ENCODE results near the gene ARHGEF37. TPM values are rescaled to one million over a fixed set of nuclear protein-coding genes. Genes with fewer than 3 reads are reported as not detected.

Gene ARHGEF37
- polyA plus RNA-seq, 1 experiment, result 0.92 TPM

DNA sequence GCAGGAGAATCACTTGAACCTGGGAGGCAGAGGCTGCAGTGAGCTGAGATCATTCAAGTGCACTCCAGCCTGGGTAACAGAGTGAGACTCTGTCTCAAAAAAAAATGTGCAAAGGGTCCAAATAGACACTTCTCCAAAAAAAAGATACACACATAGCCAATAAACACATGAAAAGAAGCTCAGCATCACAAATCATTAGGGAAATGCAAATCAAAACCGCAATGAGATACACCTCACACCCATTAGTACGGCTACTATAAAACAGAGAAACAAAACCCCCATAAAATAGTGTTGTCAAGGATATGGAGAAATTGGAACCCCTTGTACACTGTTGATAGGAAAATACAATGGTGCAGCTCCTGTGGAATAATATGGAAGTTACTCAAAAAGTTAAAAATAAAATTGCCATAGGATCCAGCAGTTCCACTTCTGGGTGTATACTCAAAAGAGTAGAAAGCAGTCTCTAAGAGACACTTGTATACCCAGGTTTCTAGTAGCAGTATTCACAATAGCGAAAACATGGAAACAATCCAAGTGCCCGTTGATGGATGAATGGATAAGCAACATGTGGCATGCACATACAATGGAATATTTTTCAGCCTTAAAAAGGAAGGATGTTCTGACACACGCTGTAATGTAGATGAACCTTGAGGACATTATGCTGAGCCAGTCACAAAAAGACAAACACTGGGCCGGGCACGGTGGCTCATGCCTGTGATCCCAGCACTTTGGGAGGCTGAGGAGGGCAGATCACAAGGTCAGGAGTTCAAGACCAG, 91.6 kb downstream of the ARHGEF37 start:
- no peak for DNase-seq (ENCODE audit: low read depth)
- CTCF ChIA-PET, result interaction anchor here (0.6 to 1.0 kb wide), 2 partner anchors 63 to 103 kb away, joined by 3 read pairs; no protein-coding TSS in a partner anchor
- Histone ChIP-seq H3K27me3 (ENCODE audit: control insufficient read depth, insufficient read depth, low read length) (peaks cover 11% of the 10 kb centered on the region), H3K4me3 (ENCODE audit: low read depth, low read length) (no peak overlapping the region), H3K36me3 (ENCODE audit: control insufficient read depth, insufficient read depth, low read length) (no peaks in the 10 kb centered on the region)
- TF ChIP-seq, protein P1, sequence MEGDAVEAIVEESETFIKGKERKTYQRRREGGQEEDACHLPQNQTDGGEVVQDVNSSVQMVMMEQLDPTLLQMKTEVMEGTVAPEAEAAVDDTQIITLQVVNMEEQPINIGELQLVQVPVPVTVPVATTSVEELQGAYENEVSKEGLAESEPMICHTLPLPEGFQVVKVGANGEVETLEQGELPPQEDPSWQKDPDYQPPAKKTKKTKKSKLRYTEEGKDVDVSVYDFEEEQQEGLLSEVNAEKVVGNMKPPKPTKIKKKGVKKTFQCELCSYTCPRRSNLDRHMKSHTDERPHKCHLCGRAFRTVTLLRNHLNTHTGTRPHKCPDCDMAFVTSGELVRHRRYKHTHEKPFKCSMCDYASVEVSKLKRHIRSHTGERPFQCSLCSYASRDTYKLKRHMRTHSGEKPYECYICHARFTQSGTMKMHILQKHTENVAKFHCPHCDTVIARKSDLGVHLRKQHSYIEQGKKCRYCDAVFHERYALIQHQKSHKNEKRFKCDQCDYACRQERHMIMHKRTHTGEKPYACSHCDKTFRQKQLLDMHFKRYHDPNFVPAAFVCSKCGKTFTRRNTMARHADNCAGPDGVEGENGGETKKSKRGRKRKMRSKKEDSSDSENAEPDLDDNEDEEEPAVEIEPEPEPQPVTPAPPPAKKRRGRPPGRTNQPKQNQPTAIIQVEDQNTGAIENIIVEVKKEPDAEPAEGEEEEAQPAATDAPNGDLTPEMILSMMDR (IDR thresholded peaks at IDR 0.05; ENCODE audit: insufficient read depth, low read depth, low read length), result no peak
- POLR2A ChIA-PET, result no interaction called here

DNA sequence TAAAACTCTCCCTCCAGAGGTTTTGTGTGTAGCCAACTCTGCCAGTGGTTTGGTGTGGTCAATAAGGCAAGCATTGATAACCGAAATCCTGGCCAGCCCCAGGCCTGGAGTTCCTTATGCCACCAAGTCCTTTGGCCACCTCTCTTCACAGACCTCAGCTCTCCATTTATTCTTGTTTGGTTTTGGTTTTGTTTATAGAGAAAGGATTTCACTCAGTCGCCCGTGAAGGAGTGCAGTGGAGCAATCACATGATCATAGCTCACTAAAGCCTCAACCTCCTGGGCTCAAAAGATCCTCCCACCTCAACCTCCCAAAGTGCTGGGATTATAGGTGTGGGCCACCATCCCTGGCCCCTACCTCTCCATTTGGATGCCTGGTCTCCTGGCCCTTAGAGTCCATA, 93.4 kb downstream of the ARHGEF37 start:
- Histone ChIP-seq H3K4me3 (ENCODE audit: low read depth, low read length) (no peak overlapping the region), H3K27me3 (ENCODE audit: control insufficient read depth, insufficient read depth, low read length) (peaks cover 14% of the 10 kb centered on the region), H3K36me3 (ENCODE audit: control insufficient read depth, insufficient read depth, low read length) (no peaks in the 10 kb centered on the region)
- TF ChIP-seq, protein P1 (IDR thresholded peaks at IDR 0.05; ENCODE audit: insufficient read depth, low read depth, low read length), result no peak
- no peak for DNase-seq (ENCODE audit: low read depth)
- ChIA-PET CTCF (no interaction called here), POLR2A (no interaction called here)

DNA sequence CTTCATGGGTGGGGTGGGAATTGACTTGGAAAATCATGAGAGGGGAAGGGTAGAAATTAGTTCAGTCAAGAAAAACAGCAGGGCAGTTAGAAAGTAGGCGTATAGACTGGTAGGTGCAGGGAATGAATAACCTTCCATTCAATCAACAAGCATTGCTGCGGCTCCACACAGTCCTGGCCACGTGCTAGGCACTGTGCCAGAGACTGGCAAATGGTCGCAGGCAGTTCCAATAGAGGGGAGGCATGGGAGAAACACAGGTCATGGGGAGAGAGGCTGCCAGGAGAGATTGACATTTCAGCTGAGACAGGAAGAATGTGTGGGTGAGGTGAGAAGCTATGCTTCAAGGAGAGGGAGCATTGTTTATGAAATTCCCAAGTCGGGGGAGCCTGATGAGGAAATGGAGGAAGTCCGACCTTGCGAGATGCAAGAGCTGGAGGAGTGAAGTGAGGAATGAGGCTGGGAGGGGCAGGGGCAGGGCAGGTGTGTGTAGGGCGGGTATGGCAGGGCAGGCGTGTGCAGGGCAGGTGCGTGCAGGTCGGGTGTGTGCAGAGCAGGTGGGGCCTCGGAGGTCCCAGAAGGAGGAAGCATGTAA, 94.4 kb downstream of the ARHGEF37 start:
- no peak for DNase-seq (ENCODE audit: low read depth)
- peaks cover 14% of the 10 kb centered on the region for H3K27me3 ChIP-seq (ENCODE audit: control insufficient read depth, insufficient read depth, low read length)
- TF ChIP-seq, protein P1 (IDR thresholded peaks at IDR 0.05; ENCODE audit: insufficient read depth, low read depth, low read length), result no peak
- H3K36me3 ChIP-seq (ENCODE audit: control insufficient read depth, insufficient read depth, low read length), result no peaks in the 10 kb centered on the region
- no peak overlapping the region for H3K4me3 ChIP-seq (ENCODE audit: low read depth, low read length)
- ChIA-PET POLR2A (no interaction called here), CTCF (no interaction called here)

GRCh38 chr5:149677731-149678130, 96.4 kb downstream of the ARHGEF37 start:
- ChIA-PET POLR2A (no interaction called here), CTCF (interaction anchor here (1.2 kb wide), 1 partner anchor 9 kb away, joined by 5 read pairs; no protein-coding TSS in a partner anchor)
- TF ChIP-seq, protein P1 (IDR thresholded peaks at IDR 0.05; ENCODE audit: insufficient read depth, low read depth, low read length), result no peak
- Histone ChIP-seq H3K27me3 (ENCODE audit: control insufficient read depth, insufficient read depth, low read length) (peaks cover 18% of the 10 kb centered on the region), H3K4me3 (ENCODE audit: low read depth, low read length) (no peak overlapping the region), H3K36me3 (ENCODE audit: control insufficient read depth, insufficient read depth, low read length) (no peaks in the 10 kb centered on the region)
- DNase-seq (ENCODE audit: low read depth), result no peak

Data from BJ (cell line).